IMR-90 (cell line): ENCODE measurements around the gene GAPVD1. TPM values are rescaled to one million over a fixed set of nuclear protein-coding genes. Genes with fewer than 3 reads are reported as not detected.

Source experiments
- ATAC-seq: fragments of 200-7000 bp; cut with Tn5 transposase; 2 replicates; pipeline ENCODE4 v1.9.1; 2020; ENCODE audit warnings: low read depth, mild to moderate bottlenecking, moderate library complexity
- BruUV-seq: library from RNA; stranded (reverse); fragments of 400-500 nt; replicated peaks from 2 replicates; lab custom pipeline; 2021; lab: Mats Ljungman, UMichigan
- CTCF ChIA-PET: fragments of 300-600 bp; formaldehyde crosslinking; extraction: SDS; loops from one replicate; lab custom pipeline; 2021; ENCODE audit warnings: antibody characterized with exemption; lab: Yijun Ruan, JAX
- POLR2A ChIA-PET: fragments of 300-600 bp; sonication (Branson Sonifier 250); formaldehyde crosslinking; loops from one replicate; lab custom pipeline; 2022; ENCODE audit warnings: antibody characterized with exemption; ENCODE audit not compliant: unreplicated experiment; lab: Charles Lee
- DNase-seq: peaks from one replicate; pipeline ENCODE4 v3.0.0; 2013
- H2AFZ ChIP-seq: replicated peaks from 2 replicates; pipeline ENCODE3; 2013; ENCODE audit warnings: low read length, mild to moderate bottlenecking; ENCODE audit not compliant: poor library complexity
- H2AK5ac ChIP-seq: 2 replicates; pipeline ENCODE4 v1.6.1; 2013; ENCODE audit warnings: low read depth, low read length, inconsistent platforms
- H2AK9ac ChIP-seq: replicated peaks from 2 replicates; pipeline ENCODE3; 2013; ENCODE audit warnings: mild to moderate bottlenecking, low read depth, low read length, moderate library complexity; ENCODE audit not compliant: poor library complexity
- H2BK120ac ChIP-seq: 2 replicates; pipeline ENCODE4 v1.6.1; 2013; ENCODE audit warnings: low read depth, low read length, inconsistent platforms
- H2BK15ac ChIP-seq: 3 replicates; pipeline ENCODE4 v1.6.1; 2013; ENCODE audit warnings: low read depth, low read length, inconsistent platforms
- H2BK20ac ChIP-seq: 2 replicates; pipeline ENCODE4 v1.6.1; 2013; ENCODE audit warnings: low read depth, mild to moderate bottlenecking, inconsistent platforms, low read length, moderate library complexity
- H2BK5ac ChIP-seq: 2 replicates; pipeline ENCODE4 v1.6.1; 2013; ENCODE audit warnings: mild to moderate bottlenecking, low read depth, low read length, inconsistent platforms; ENCODE audit not compliant: poor library complexity, severe bottlenecking
- H3K14ac ChIP-seq: replicated peaks from 2 replicates; pipeline ENCODE4 v1.6.1; 2013; ENCODE audit warnings: low read depth, low read length, inconsistent platforms
- H3K18ac ChIP-seq: 2 replicates; pipeline ENCODE4 v1.6.1; 2013; ENCODE audit warnings: low read depth, low read length, control low read depth
- H3K23ac ChIP-seq: 2 replicates; pipeline ENCODE4 v1.6.1; 2013; ENCODE audit warnings: low read depth, low read length, inconsistent platforms
- H3K27ac ChIP-seq: 2 replicates; pipeline ENCODE4 v1.5.1; 2013; ENCODE audit warnings: mild to moderate bottlenecking, control low read depth, low read length; ENCODE audit not compliant: insufficient read depth
- H3K27me3 ChIP-seq: 2 replicates; pipeline ENCODE4 v1.6.1; 2013; ENCODE audit warnings: low read length; ENCODE audit not compliant: control insufficient read depth, insufficient read depth
- H3K36me3 ChIP-seq: 2 replicates; pipeline ENCODE4 v1.6.1; 2013; ENCODE audit warnings: low read length, mixed read lengths; ENCODE audit not compliant: control insufficient read depth, insufficient read depth
- H3K4ac ChIP-seq: 2 replicates; pipeline ENCODE4 v1.6.1; 2013; ENCODE audit warnings: low read depth, low read length, inconsistent platforms
- H3K4me1 ChIP-seq: 2 replicates; pipeline ENCODE4 v1.6.1; 2013; ENCODE audit warnings: low read length, mixed read lengths; ENCODE audit not compliant: control insufficient read depth, insufficient read depth
- H3K4me2 ChIP-seq: 2 replicates; pipeline ENCODE4 v1.6.1; 2013; ENCODE audit warnings: low read depth, mild to moderate bottlenecking, control low read depth, low read length, moderate library complexity
- H3K4me3 ChIP-seq: 2 replicates; pipeline ENCODE4 v1.5.1; 2013; ENCODE audit warnings: low read depth, mild to moderate bottlenecking, control low read depth, low read length, moderate library complexity; ENCODE audit not compliant: insufficient read depth
- H3K56ac ChIP-seq: 2 replicates; pipeline ENCODE4 v1.6.1; 2013; ENCODE audit warnings: low read length, inconsistent platforms; ENCODE audit not compliant: insufficient read depth; ENCODE audit errors: extremely low read depth
- H3K79me1 ChIP-seq, 2 experiments: 2 replicates each; pipeline ENCODE4 v1.6.1; 2013; ENCODE audit warnings: low read length in 2 of 2, inconsistent platforms in 1 of 2, low read depth in 1 of 2
- H3K9ac ChIP-seq: 2 replicates; pipeline ENCODE4 v1.6.1; 2013; ENCODE audit warnings: low read depth, low read length, control low read depth
- H3K9me1 ChIP-seq: 2 replicates; pipeline ENCODE4 v1.6.1; 2013; ENCODE audit warnings: low read length, inconsistent platforms; ENCODE audit not compliant: insufficient read depth
- H3K9me3 ChIP-seq: 2 replicates; pipeline ENCODE4 v1.6.1; 2013; ENCODE audit warnings: low read length; ENCODE audit not compliant: control insufficient read depth, insufficient read depth
- H4K20me1 ChIP-seq: 2 replicates; pipeline ENCODE4 v1.6.1; 2013; ENCODE audit warnings: low read length, inconsistent platforms; ENCODE audit not compliant: insufficient read depth
- H4K5ac ChIP-seq: 2 replicates; pipeline ENCODE4 v1.6.1; 2013; ENCODE audit warnings: mild to moderate bottlenecking, low read depth, low read length, control low read depth
- H4K8ac ChIP-seq, 2 experiments: 2 replicates each; pipeline ENCODE4 v1.6.1; 2013; ENCODE audit warnings: low read depth in 2 of 2, low read length in 2 of 2, control low read depth in 1 of 2, inconsistent platforms in 1 of 2
- H4K91ac ChIP-seq: 2 replicates; pipeline ENCODE4 v1.6.1; 2013; ENCODE audit warnings: low read depth, low read length, inconsistent platforms; ENCODE audit not compliant: insufficient read depth
- MAFK ChIP-seq: IDR thresholded peaks from 2 replicates; pipeline ENCODE4 v1.6.1; 2012; ENCODE audit warnings: low read depth, low read length, improper control_type of control experiment
- MXI1 ChIP-seq: IDR thresholded peaks from 2 replicates; pipeline ENCODE4 v1.6.1; 2012; ENCODE audit warnings: low read depth, mild to moderate bottlenecking, low read length, moderate library complexity, borderline replicate concordance
- POLR2A ChIP-seq: IDR thresholded peaks from 2 replicates; pipeline ENCODE4 v1.6.1; 2012; ENCODE audit warnings: mild to moderate bottlenecking, low read depth, low read length
- RAD21 ChIP-seq: IDR thresholded peaks from 2 replicates; pipeline ENCODE4 v1.6.1; 2012; ENCODE audit warnings: low read length, improper control_type of control experiment
- SMC3 ChIP-seq: fragments of 150-350 bp; IDR thresholded peaks from 2 replicates; pipeline ENCODE4 v1.6.1; 2016; ENCODE audit warnings: low read depth, mild to moderate bottlenecking, antibody characterized with exemption, low read length, moderate library complexity
- WGBS, 2 experiments: methylation state at CpG; one replicate each; pipeline versions ENCODE4 v1.1.5 to v1.1.7; 2013; ENCODE audit warnings: missing lambda C conversion rate in 2 of 2; ENCODE audit not compliant: insufficient read length in 1 of 2; ENCODE audit errors: extremely low coverage in 2 of 2; 5-methylcytosine and 5-hydroxymethylcytosine counted together
- dilution Hi-C: fragments of 300-500 bp; cut with HindIII; formaldehyde crosslinking; loops from one replicate; pipeline ENCODE4 v1.14.3; 2018; ENCODE audit warnings: low sequenced_read_pairs; ENCODE audit not compliant: unreplicated experiment
- in situ Hi-C: fragments of 300-500 bp; cut with MboI; formaldehyde crosslinking; loops from 3 replicates; pipeline ENCODE4 v1.14.3; 2019; ENCODE audit warnings: low sequenced_read_pairs, inconsistent platforms, mixed read lengths
- intact Hi-C: fragments of 100-400 bp; cut with micrococcal nuclease; formaldehyde crosslinking; loops from 2 replicates; pipeline ENCODE4 v1.10.0; 2022
- polyA plus RNA-seq, 3 experiments: library from polyadenylated mRNA; depleted of rRNA; stranded (reverse); fragments of >200 nt; gene quantifications; 2 replicates each; pipeline ENCODE4 v1.2.3, GENCODE V29; 2012; ENCODE audit warnings: low replicate concordance in 1 of 3
- total RNA-seq: library from RNA; depleted of rRNA; stranded (reverse); fragments of >200 nt; gene quantifications from 2 replicates; pipeline ENCODE4 v1.2.3, GENCODE V29; 2012
- TF ChIP-seq, protein P1 (sequence below): fragments of 150-350 bp; IDR thresholded peaks from 2 replicates; pipeline ENCODE4 v1.6.1; 2016; ENCODE audit warnings: low read depth, mild to moderate bottlenecking, low read length, moderate library complexity, borderline replicate concordance
- TF ChIP-seq, protein P2 (sequence below): conservative IDR thresholded peaks from 2 replicates; pipeline ENCODE4 v1.5.1; 2012; ENCODE audit warnings: mild to moderate bottlenecking, low read depth, low read length, improper control_type of control experiment

GAPVD1 gene
- total and polyA plus RNA-seq, 2 of the 4 experiments (the other 2 are of a cell fraction): 13.8 to 50.9 TPM

DNA sequence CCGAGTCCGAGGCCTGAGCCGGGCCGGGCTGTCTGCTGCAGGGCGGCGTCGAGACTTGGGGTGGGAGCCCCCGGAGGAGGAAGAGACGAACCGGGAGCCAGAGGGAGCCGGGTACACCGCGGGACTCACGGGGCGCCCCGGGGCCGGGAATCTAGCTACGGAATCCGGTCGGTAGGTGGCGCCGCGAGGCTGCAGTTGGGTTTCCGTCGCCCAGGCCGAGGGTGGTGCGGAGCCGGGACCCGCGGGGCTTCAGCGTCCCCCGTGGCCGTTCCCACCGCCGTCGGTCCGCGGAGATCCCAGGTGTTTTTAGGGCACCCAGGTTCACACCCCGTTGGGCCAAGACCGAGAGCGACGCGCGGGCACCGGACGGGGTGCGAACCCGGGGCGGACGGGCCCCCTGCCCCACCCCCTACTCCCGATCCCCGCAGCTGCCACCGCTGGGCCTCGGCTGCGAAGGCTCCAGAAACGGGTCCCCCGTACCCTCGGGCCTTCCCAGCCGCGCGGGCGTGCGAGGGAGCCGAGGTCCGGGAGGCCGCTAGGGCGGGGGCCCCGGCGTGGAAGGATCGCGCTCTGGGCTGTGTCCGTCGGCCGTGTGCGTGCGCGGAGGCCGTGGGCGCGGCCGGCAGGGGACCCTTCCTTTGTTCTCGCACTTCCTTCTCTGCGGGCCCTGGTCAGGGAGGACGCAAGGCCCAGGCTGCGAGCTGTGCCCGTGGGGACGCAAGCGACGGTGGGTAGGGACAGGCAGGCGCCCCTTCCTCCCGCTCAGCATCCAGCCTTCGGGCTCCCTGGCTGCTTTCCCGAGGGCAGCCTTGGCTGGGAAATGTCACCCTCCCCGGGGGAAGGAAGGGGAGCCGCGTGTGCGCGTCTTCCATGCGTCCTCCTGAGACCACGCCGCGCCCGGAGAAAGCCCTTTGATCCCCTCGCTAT lies 146.6 kb downstream of the GAPVD1 start:
- peak overlapping the region; percentile 82 for H3K4me3 ChIP-seq
- no peaks in the 10 kb centered on the region for H4K20me1 ChIP-seq

More for the DNA sequence above, 146.6 kb downstream of the GAPVD1 start:
- intact Hi-C loops: loop anchor here (1.0 to 10.0 kb wide), 6 partner anchors 151 to 1087 kb away; partner anchors contain the start of gene MAPKAP1
- dilution Hi-C loops: no loop called here
- Histone ChIP-seq H2AK9ac (peak overlapping the region; percentile 18), H3K9me3 (peaks cover 2% of the 10 kb centered on the region; the same call in 1 of the 2 replicates), H2BK120ac (peak overlapping the region; percentile 68), H3K4me1 (peaks cover 3% of the 10 kb centered on the region; the same call in 1 of the 2 replicates), H4K5ac (peak overlapping the region; percentile 81), H3K23ac (0 out of 2 replicates have a peak overlapping the region, but pooled peaks have one; percentile 23), H4K91ac (peak overlapping the region; percentile 77), H3K9me1 (peaks cover 8% of the 10 kb centered on the region), H3K18ac (peak overlapping the region; percentile 46; the same call in 1 of the 2 replicates), H2BK5ac (peak overlapping the region; percentile 39), H3K56ac (no peak overlapping the region), H4K8ac (peak overlapping the region; percentile 80), H3K36me3 (no peaks in the 10 kb centered on the region), H3K79me1 (peaks cover 0 to 6% of the 10 kb centered on the region in 2 experiments; a peak in 1 of 4 replicates), H2AK5ac (peak overlapping the region; percentile 54; the same call in 1 of the 2 replicates), H3K14ac (peak overlapping the region; percentile 74), H2BK20ac (0 out of 2 replicates have a peak overlapping the region, but pooled peaks have one; percentile 26), H3K9ac (peak overlapping the region; percentile 73), H2BK15ac (no peak overlapping the region), H3K27ac (peak overlapping the region; percentile 69), H2AFZ (peak overlapping the region; percentile 91), H3K4me2 (peak overlapping the region; percentile 95), H3K4ac (peak overlapping the region; percentile 74), H3K27me3 (no peaks in the 10 kb centered on the region)
- peak; percentile 93 for ATAC-seq
- ChIA-PET POLR2A (no interaction called here), CTCF (interaction anchor here (0.6 to 1.6 kb wide), 4 partner anchors 143 to 990 kb away, joined by 3 to 6 read pairs (median 4); no protein-coding TSS in a partner anchor)
- 3% methylated on average over 40 of the region's 104 CpGs; no CpG with 5 or more reads in 1 of the 2 experiments for WGBS, 2 experiments
- in situ Hi-C loops: loop anchor here (5.0 to 25.0 kb wide), 4 partner anchors 227 to 1079 kb away; no protein-coding TSS in a partner anchor
- DNase-seq: peak; percentile 56
- TF ChIP-seq SMC3 (peak; percentile 80), MXI1 (no peak), POLR2A (0 out of 2 replicates have a peak, but pooled peaks have one; percentile 51), MAFK (no peak), RAD21 (peak; percentile 96)
- TF ChIP-seq, protein P1, sequence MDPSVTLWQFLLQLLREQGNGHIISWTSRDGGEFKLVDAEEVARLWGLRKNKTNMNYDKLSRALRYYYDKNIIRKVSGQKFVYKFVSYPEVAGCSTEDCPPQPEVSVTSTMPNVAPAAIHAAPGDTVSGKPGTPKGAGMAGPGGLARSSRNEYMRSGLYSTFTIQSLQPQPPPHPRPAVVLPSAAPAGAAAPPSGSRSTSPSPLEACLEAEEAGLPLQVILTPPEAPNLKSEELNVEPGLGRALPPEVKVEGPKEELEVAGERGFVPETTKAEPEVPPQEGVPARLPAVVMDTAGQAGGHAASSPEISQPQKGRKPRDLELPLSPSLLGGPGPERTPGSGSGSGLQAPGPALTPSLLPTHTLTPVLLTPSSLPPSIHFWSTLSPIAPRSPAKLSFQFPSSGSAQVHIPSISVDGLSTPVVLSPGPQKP: no peak
- TF ChIP-seq, protein P2, sequence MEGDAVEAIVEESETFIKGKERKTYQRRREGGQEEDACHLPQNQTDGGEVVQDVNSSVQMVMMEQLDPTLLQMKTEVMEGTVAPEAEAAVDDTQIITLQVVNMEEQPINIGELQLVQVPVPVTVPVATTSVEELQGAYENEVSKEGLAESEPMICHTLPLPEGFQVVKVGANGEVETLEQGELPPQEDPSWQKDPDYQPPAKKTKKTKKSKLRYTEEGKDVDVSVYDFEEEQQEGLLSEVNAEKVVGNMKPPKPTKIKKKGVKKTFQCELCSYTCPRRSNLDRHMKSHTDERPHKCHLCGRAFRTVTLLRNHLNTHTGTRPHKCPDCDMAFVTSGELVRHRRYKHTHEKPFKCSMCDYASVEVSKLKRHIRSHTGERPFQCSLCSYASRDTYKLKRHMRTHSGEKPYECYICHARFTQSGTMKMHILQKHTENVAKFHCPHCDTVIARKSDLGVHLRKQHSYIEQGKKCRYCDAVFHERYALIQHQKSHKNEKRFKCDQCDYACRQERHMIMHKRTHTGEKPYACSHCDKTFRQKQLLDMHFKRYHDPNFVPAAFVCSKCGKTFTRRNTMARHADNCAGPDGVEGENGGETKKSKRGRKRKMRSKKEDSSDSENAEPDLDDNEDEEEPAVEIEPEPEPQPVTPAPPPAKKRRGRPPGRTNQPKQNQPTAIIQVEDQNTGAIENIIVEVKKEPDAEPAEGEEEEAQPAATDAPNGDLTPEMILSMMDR: peak; percentile 95
- no TSS peak for BruUV-seq
